HG03045 (cell line): ENCODE measurements around the gene MAGI2.

Experiments
- ATAC-seq: cut with Tn5 transposase; IDR thresholded peaks from one replicate; pipeline ENCODE4 v1.9.1; 2021; ENCODE audit warnings: mild to moderate bottlenecking, moderate library complexity; ENCODE audit not compliant: unreplicated experiment

The MAGI2 gene

GRCh38 chr7:79453558-79454360 is at the start of gene MAGI2:
Gene MAGI2 (minus strand): TSS chr7:79453667. CDS start chr7:79453320, 347 bp downstream.
- no peak for ATAC-seq

- no peak for ATAC-seq
These were observed 48.7 kb upstream of the MAGI2 start for GRCh38 chr7:79502151-79502550.

DNA sequence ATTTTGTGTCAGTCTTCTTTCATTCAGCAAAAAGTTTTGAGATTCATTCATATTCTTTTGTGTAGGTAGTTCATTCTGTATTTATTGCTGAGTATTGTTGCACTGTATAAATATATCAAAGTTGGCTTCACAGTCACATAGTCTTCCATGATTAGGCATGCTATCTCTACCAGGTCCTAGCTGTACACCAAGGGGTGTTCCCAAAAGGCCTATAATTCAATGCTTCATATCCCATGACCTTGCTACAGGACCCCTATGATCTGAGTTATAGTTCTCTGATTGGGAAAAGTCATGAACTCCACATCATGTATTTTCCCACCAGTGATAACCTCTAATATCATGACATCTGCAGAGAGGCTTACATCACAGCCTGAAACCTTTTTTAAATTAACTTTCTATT is 47.3 kb upstream of the MAGI2 start:
- ATAC-seq, result no peak

- no peak for ATAC-seq
These were observed 44.3 kb upstream of the MAGI2 start for GRCh38 chr7:79497728-79498127.

DNA sequence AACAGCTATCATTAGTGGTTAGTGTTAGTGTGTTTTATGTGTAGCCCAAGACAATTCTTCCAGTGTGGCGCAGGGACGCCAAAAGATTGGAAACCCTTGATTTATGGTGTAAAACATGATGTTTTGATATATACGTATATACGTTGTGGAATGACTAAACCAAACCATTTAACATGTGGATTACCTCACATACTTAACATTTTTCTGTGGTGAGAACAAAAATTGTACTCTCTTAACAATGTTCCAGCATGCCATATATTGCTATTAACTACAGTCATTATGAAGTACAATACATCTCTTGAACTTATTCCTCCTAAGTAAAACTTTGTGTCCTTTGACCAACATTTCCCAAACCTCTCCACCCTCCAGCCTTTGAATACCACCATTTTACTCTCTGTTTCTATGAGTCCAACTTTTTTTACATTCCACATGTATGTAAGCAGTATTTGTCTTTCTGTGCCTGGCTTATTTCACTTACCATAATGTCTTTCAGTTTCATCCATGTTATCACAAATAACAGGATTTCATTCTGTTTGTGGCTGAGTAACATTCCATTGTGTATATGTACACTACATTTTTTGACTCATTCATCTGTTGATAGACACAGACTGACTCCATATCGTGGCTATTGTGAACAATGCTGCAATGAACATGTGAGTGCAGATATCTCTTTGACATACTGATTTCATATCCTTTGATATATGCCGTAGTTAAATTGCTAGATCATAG is 42.2 kb upstream of the MAGI2 start:
- no peak for ATAC-seq

- no peak for ATAC-seq
These were observed 40.6 kb upstream of the MAGI2 start for GRCh38 chr7:79494046-79494445.

DNA sequence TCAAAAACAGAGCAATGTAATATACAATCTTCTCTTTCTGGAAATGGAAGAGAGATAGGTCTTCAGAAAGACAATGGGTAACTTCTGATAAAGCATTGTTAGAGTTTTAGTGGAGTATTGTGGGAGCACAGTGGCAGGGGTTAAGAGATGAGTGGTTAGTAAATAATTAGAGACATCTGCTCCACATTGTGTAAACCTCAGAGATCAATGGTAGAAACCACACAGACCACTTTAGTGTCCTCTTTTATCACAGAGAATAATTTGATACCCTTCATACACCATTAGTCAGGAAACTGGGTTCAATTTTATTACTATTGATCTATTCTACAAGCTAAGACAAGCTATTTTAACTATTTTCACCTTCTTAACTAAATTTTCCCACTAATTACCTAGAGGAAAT is 35.9 kb upstream of the MAGI2 start:
- ATAC-seq, result no peak

- no peak for ATAC-seq
These were observed 24.9 kb upstream of the MAGI2 start for GRCh38 chr7:79478386-79478785.

- no peak for ATAC-seq
These were observed 22.0 kb upstream of the MAGI2 start for GRCh38 chr7:79475455-79475854.

DNA sequence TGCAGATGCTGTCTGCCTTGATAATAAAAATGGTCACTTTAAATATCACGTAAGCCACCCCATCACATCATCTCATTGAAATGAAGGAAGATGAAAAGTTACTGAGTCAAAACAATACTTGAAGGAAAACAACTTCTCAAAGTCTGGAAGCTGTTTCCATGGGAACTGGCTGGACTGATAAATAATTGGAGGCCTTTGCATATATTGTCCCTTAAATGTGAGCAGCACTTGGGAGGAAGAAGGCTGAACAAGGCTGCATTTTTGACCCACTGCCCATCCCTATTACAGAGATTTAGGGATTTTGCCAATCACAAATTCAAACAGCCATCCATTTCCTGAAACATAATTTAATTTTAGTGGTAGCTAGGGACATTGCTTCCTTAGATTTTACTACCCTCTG is 18.2 kb upstream of the MAGI2 start:
- ATAC-seq, result no peak

DNA sequence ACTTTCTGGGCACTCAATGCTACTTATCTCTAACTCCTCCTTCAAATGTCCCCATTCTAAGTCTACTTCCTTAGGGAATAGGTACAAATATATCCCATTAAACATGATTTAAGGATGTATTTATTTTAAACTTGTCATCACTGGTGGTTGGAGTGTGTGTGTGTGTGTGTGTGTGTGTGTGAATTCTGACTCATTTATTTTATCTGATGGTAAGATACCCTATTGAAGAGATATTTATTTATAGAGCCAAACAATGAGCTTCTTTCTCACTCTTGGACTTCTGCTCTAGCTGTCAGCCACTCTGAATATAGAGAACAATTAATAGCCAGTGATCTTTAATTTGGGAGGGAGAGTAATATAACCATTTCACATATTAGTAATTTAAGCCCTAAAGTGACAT is 17.8 kb upstream of the MAGI2 start:
- no peak for ATAC-seq

- no peak for ATAC-seq
These were observed 12.1 kb upstream of the MAGI2 start for GRCh38 chr7:79465551-79465950.

GRCh38 chr7:79464051-79464450 is 10.6 kb upstream of the MAGI2 start:
- no peak for ATAC-seq

GRCh38 chr7:79462390-79462789 is 8.9 kb upstream of the MAGI2 start:
- ATAC-seq, result no peak

GRCh38 chr7:79461660-79462059 is 8.2 kb upstream of the MAGI2 start:
- no peak for ATAC-seq

- ATAC-seq, result no peak
These were observed 5.9 kb upstream of the MAGI2 start for GRCh38 chr7:79459381-79459780.

GRCh38 chr7:79458796-79459195 is 5.3 kb upstream of the MAGI2 start:
- ATAC-seq, result no peak

DNA sequence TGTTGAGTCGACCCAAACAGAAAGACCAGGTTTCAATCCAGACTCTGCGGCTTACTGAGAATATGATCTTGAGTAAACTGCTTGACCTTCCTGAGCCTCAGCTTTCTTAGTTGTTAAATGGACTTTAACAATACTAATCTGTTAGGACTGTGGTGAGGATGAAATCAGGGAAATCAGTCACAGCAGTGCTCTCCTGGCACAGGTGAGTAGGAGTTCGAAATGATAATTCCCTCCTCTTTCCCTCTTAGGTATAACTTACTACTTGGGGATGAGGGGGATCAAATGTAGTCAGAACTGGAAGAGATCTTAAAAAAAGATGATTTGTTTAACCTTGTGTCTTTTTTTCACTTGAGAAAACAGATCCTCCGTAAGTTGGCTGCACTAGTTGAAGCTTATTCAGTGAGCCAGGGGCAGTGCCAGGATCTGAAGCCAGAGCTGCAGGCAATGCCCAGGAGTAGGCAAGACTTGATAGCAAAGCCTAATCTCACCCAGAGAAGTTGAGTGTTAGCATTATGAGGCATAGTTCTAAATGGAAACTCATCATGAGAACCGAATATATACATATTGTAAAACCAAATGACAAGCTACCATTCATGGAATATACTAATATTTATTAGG is 1.8 kb upstream of the MAGI2 start:
- ATAC-seq, result no peak

GRCh38 chr7:79454361-79454960 is 994 bp upstream of the MAGI2 start:
- ATAC-seq, result no peak

DNA sequence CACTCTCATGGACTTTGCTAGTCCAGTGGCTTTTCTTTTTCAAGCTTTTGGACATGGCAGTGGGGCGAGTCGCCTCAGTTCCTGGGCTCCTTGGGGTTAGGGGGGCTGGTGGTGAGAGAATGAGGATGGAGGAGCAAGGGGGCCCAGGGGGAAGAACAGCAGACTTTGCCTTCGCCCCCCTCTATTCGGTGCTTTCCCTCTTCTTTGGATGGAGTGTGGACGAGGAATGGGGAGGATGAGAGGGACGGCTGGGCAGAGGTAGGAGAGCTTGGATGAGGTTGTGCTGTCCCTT is 255 bp downstream of the MAGI2 start:
- no peak for ATAC-seq

DNA sequence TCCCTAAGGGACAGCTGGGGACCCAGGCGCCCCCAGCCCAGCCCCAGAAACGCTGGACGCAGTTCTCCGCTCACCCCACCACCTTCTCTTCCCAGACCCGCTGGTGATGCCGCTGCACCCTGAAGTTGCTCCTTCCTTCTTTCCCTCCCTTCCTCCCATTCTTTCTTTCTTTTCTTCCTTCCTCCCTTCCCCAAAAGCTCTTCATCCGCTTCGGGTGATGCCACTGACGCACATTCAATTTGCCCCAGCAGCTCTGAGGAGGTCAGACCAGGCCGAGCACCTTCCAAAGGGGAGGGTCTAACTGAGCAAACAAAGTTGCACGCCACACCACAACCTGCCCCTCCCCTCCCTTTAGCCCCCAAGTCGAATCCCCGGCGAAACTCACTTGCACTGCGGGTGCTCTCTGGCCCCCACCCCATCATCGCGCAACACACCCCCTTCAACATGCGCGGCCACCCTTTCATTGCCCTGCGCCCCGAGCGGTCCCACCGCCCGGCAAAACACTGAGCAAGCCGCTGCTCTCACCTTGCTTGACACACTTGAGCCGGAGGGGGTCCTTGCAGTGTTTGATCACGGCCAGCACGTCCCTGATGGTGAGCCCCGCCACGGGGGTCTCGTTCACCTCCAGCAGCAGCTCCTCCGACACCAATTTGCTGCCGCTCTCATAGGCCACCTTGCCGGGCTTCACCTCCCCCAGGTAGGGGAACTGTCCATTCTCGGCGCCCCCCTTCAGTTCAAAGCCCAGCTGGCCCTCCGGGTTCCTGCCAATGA is 787 bp downstream of the MAGI2 start:
- ATAC-seq, result no peak
